ENCODE measurements around the gene STXBP5. TPM values are rescaled to one million over a fixed set of nuclear protein-coding genes. Genes with fewer than 3 reads are reported as not detected.

STXBP5 gene
- total and polyA plus RNA-seq, 2 of the 13 experiments (the other 11 are each of a cell fraction or from before 2014, with no cell fraction given) = 8.8 to 19.4 TPM

GRCh38 chr6:147192278-147192911, 11.8 kb upstream of the STXBP5 start (continued):
- TF ChIP-seq, protein P1, sequence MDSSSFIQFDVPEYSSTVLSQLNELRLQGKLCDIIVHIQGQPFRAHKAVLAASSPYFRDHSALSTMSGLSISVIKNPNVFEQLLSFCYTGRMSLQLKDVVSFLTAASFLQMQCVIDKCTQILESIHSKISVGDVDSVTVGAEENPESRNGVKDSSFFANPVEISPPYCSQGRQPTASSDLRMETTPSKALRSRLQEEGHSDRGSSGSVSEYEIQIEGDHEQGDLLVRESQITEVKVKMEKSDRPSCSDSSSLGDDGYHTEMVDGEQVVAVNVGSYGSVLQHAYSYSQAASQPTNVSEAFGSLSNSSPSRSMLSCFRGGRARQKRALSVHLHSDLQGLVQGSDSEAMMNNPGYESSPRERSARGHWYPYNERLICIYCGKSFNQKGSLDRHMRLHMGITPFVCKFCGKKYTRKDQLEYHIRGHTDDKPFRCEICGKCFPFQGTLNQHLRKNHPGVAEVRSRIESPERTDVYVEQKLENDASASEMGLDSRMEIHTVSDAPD (CRISPR knock-in tag; IDR thresholded peaks at IDR 0.05) = no peak
- TF ChIP-seq SNAPC2 (CRISPR knock-in tag; IDR thresholded peaks at IDR 0.05) (no peak), ARNT2 (CRISPR knock-in tag; IDR thresholded peaks at IDR 0.05; ENCODE audit: low read depth) (peak; percentile 65; the same call in 1 of the 2 replicates), IKZF1 (IDR thresholded peaks at IDR 0.05) (no peak), ZNF512B (CRISPR knock-in tag; IDR thresholded peaks at IDR 0.05; ENCODE audit: borderline replicate concordance) (no peak), ARID2 (CRISPR knock-in tag; IDR thresholded peaks at IDR 0.05; ENCODE audit: borderline replicate concordance) (peak; percentile 49; the same call in 1 of the 2 replicates), MAFK (conservative IDR thresholded peaks at IDR 0.05 in 1 of 2, IDR thresholded peaks at IDR 0.05 in 1 of 2; ENCODE audit: low read length in 2 of 2) (no peak), RELA (CRISPR knock-in tag; IDR thresholded peaks at IDR 0.05) (no peak), MTF1 (CRISPR knock-in tag; IDR thresholded peaks at IDR 0.05) (no peak), NR2F6 (IDR thresholded peaks at IDR 0.05) (peak; percentile 54; the same call in 1 of the 2 replicates), NR2F6 (CRISPR knock-in tag; IDR thresholded peaks at IDR 0.05) (peak; percentile 41; the same call in 1 of the 2 replicates), ETV5 (CRISPR knock-in tag; IDR thresholded peaks at IDR 0.05; ENCODE audit: borderline replicate concordance) (no peak), BORCS8-MEF2B (CRISPR knock-in tag; IDR thresholded peaks at IDR 0.05) (no peak), SP1 (IDR thresholded peaks at IDR 0.05) (no peak), SP1 (CRISPR knock-in tag; IDR thresholded peaks at IDR 0.05) (no peak), ISX (CRISPR knock-in tag; conservative IDR thresholded peaks at IDR 0.05) (no peak), FOXO1 (CRISPR knock-in tag; IDR thresholded peaks at IDR 0.05) (peak; percentile 97), NCOA2 (CRISPR knock-in tag; IDR thresholded peaks at IDR 0.05) (peak; percentile 91), AGO1 (IDR thresholded peaks at IDR 0.05; ENCODE audit: low read depth, low read length, poor library complexity, severe bottlenecking) (no peak)
- TF ChIP-seq, protein P2, sequence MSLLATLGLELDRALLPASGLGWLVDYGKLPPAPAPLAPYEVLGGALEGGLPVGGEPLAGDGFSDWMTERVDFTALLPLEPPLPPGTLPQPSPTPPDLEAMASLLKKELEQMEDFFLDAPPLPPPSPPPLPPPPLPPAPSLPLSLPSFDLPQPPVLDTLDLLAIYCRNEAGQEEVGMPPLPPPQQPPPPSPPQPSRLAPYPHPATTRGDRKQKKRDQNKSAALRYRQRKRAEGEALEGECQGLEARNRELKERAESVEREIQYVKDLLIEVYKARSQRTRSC (CRISPR knock-in tag; IDR thresholded peaks at IDR 0.05; ENCODE audit: low read depth) = no peak
- TF ChIP-seq, protein P3, sequence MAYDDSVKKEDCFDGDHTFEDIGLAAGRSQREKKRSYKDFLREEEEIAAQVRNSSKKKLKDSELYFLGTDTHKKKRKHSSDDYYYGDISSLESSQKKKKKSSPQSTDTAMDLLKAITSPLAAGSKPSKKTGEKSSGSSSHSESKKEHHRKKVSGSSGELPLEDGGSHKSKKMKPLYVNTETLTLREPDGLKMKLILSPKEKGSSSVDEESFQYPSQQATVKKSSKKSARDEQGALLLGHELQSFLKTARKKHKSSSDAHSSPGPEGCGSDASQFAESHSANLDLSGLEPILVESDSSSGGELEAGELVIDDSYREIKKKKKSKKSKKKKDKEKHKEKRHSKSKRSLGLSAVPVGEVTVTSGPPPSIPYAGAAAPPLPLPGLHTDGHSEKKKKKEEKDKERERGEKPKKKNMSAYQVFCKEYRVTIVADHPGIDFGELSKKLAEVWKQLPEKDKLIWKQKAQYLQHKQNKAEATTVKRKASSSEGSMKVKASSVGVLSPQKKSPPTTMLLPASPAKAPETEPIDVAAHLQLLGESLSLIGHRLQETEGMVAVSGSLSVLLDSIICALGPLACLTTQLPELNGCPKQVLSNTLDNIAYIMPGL (CRISPR knock-in tag; IDR thresholded peaks at IDR 0.05; ENCODE audit: borderline replicate concordance in 1 of 2, low read depth in 1 of 2) = 0 out of 4 replicates have a peak, but pooled peaks of 1 of the 2 experiments have one; percentile 32
- TF ChIP-seq, protein P4, sequence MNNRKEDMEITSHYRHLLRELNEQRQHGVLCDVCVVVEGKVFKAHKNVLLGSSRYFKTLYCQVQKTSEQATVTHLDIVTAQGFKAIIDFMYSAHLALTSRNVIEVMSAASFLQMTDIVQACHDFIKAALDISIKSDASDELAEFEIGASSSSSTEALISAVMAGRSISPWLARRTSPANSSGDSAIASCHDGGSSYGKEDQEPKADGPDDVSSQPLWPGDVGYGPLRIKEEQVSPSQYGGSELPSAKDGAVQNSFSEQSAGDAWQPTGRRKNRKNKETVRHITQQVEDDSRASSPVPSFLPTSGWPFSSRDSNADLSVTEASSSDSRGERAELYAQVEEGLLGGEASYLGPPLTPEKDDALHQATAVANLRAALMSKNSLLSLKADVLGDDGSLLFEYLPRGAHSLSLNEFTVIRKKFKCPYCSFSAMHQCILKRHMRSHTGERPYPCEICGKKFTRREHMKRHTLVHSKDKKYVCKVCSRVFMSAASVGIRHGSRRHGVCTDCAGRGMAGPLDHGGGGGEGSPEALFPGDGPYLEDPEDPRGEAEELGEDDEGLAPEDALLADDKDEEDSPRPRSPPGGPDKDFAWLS (CRISPR knock-in tag; IDR thresholded peaks at IDR 0.05; ENCODE audit: borderline replicate concordance) = no peak
